HepG2 (cell line): ENCODE results near the gene GPATCH3. TPM values are rescaled to one million over a fixed set of nuclear protein-coding genes. Genes with fewer than 3 reads are reported as not detected.
"Not testable (repeated sequence)": the region's sequence is repeated elsewhere in the genome, so short reads cannot be mapped to it uniquely, and the experiment has no call there.

Source experiments
- CEBPB ChIP-seq: IDR thresholded peaks from 2 replicates; pipeline ENCODE4 v1.6.1; 2011; ENCODE audit warnings: low read depth, low read length, improper control_type of control experiment, borderline replicate concordance
- CREM ChIP-seq, 2 experiments: sonication (generic) in 1 of 2; formaldehyde crosslinking in 1 of 2; IDR thresholded peaks; 2 replicates each; pipeline versions ENCODE4 v1.4.0 to v1.6.1; 2016 to 2020; ENCODE audit warnings: antibody characterized with exemption in 1 of 2, mild to moderate bottlenecking in 1 of 2, missing genetic modification reagents in 1 of 2
- DPF2 ChIP-seq: sonication (generic); formaldehyde crosslinking; IDR thresholded peaks from 2 replicates; pipeline ENCODE4 v1.4.0; 2020; ENCODE audit warnings: mild to moderate bottlenecking, low read depth, missing genetic modification reagents, borderline replicate concordance
- ESRRA ChIP-seq: sonication (generic); formaldehyde crosslinking; IDR thresholded peaks from 2 replicates; pipeline ENCODE4 v1.5.1; 2020; ENCODE audit warnings: mild to moderate bottlenecking, low read depth, missing genetic modification reagents
- FOXA1 ChIP-seq, 2 experiments: fragments of 450-650 bp in 1 of 2; sonication (generic) in 1 of 2; formaldehyde crosslinking in 1 of 2; IDR thresholded peaks; 2 replicates each; pipeline versions ENCODE4 v1.4.0 to v1.6.1; 2016 to 2020; ENCODE audit warnings: missing genetic modification reagents in 1 of 2
- HOXA3 ChIP-seq: sonication (generic); formaldehyde crosslinking; IDR thresholded peaks from 2 replicates; pipeline ENCODE4 v1.5.0; 2020; ENCODE audit warnings: missing genetic modification reagents
- NR2F6 ChIP-seq, 2 experiments: IDR thresholded peaks; 2 replicates each; pipeline ENCODE4 v1.6.1; 2016; ENCODE audit warnings: antibody characterized with exemption in 1 of 2, mild to moderate bottlenecking in 1 of 2
- TEAD3 ChIP-seq: optimal IDR thresholded peaks from 2 replicates; pipeline ENCODE3; 2016; ENCODE audit warnings: borderline replicate concordance
- TFAP4 ChIP-seq: sonication (generic); IDR thresholded peaks from 2 replicates; pipeline ENCODE4 v1.6.1; 2016; ENCODE audit warnings: low read depth, borderline replicate concordance
- ZBTB33 ChIP-seq: sonication (generic); formaldehyde crosslinking; IDR thresholded peaks from 2 replicates; pipeline ENCODE4 v1.4.0; 2020; ENCODE audit warnings: missing genetic modification reagents
- ZNF205 ChIP-seq: IDR thresholded peaks from 2 replicates; pipeline ENCODE4 v1.6.1; 2018; ENCODE audit warnings: missing biosample characterization, missing genetic modification reagents
- ZNF263 ChIP-seq: sonication (generic); formaldehyde crosslinking; IDR thresholded peaks from 2 replicates; pipeline ENCODE4 v1.4.0; 2020; ENCODE audit warnings: missing genetic modification reagents
- ZNF687 ChIP-seq: sonication (generic); formaldehyde crosslinking; IDR thresholded peaks from 2 replicates; pipeline ENCODE4 v1.5.1; 2020; ENCODE audit warnings: mild to moderate bottlenecking, missing genetic modification reagents, moderate library complexity
- polyA plus RNA-seq, 8 experiments: library from polyadenylated mRNA; depleted of rRNA in 3 of 8; stranded (reverse) in 7 of 8; unstranded in 1 of 8; fragments of >200 nt; fragmentation: Illumina TruSeq in 4 of 8; extraction: Trizol in 4 of 8; gene quantifications; 2 replicates each; pipeline versions ENCODE4 v1.2.1 to v1.2.3, GENCODE V29; 2011 to 2016; ENCODE audit warnings: low read depth in 4 of 8, missing spikeins in 1 of 8, mixed read lengths in 1 of 8; ENCODE audit not compliant: insufficient read depth in 1 of 8
- total RNA-seq, 5 experiments: library from RNA; depleted of rRNA; stranded (reverse); fragments of >200 nt; fragmentation: Illumina TruSeq; extraction: Trizol; gene quantifications; 2 replicates each; pipeline ENCODE4 v1.2.3, GENCODE V29; 2016; ENCODE audit warnings: low read depth in 1 of 5
- TF ChIP-seq, protein P1 (sequence below): sonication (generic); formaldehyde crosslinking; IDR thresholded peaks from 2 replicates; pipeline ENCODE4 v1.4.0; 2020; ENCODE audit warnings: low read depth, missing genetic modification reagents
- TF ChIP-seq, protein P2 (sequence below): sonication (generic); formaldehyde crosslinking; IDR thresholded peaks from 2 replicates; pipeline ENCODE4 v1.4.0; 2020; ENCODE audit warnings: mild to moderate bottlenecking, missing genetic modification reagents

Gene GPATCH3
- total and polyA plus RNA-seq, 2 of the 13 experiments (the other 11 are each of a cell fraction or from before 2014, with no cell fraction given), result 8.3 to 11.0 TPM

DNA sequence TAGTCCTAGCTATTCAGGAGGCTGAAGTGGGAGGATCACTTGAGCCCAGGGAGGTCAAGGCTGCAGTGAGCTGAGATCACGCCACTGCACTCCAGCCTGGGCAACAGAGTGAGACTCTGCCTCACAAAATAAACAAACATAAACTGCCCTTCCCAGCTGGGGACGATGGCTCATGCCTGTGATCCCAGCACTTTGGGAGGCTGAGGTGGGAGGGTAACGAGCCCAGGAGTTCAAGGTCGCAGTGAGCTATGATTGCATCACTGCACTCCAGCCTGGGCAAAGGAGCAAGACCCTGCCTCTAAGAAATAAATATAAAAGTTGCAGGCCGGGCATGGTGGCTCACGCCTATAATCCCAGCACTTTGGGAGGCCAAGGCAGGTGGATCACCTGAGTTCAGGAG is 18.7 kb downstream of the GPATCH3 start (continued):
- TF ChIP-seq ZNF687 (CRISPR knock-in tag) (peak; percentile 62), ZNF205 (CRISPR knock-in tag) (0 out of 2 replicates have a peak, but pooled peaks have one; percentile 38), CEBPB (peak; percentile 84; the same call in 1 of the 2 replicates), HOXA3 (CRISPR knock-in tag) (peak; percentile 78), DPF2 (CRISPR knock-in tag) (peak; percentile 52; the same call in 1 of the 2 replicates), ESRRA (peak; percentile 93), NR2F6 (IDR thresholded peaks at IDR 0.05) (peak; percentile 79), NR2F6 (CRISPR knock-in tag; IDR thresholded peaks at IDR 0.05) (peak; percentile 90), TEAD3 (CRISPR knock-in tag) (peak; percentile 72), TFAP4 (peak; percentile 72; the same call in 1 of the 2 replicates), ZNF263 (peak; percentile 59), ZBTB33 (CRISPR knock-in tag) (peak; percentile 76), FOXA1 (CRISPR knock-in tag; IDR thresholded peaks at IDR 0.05) (peak; percentile 83), CREM (IDR thresholded peaks at IDR 0.05) (0 out of 2 replicates have a peak, but pooled peaks have one; percentile 16)
- TF ChIP-seq, protein P1, sequence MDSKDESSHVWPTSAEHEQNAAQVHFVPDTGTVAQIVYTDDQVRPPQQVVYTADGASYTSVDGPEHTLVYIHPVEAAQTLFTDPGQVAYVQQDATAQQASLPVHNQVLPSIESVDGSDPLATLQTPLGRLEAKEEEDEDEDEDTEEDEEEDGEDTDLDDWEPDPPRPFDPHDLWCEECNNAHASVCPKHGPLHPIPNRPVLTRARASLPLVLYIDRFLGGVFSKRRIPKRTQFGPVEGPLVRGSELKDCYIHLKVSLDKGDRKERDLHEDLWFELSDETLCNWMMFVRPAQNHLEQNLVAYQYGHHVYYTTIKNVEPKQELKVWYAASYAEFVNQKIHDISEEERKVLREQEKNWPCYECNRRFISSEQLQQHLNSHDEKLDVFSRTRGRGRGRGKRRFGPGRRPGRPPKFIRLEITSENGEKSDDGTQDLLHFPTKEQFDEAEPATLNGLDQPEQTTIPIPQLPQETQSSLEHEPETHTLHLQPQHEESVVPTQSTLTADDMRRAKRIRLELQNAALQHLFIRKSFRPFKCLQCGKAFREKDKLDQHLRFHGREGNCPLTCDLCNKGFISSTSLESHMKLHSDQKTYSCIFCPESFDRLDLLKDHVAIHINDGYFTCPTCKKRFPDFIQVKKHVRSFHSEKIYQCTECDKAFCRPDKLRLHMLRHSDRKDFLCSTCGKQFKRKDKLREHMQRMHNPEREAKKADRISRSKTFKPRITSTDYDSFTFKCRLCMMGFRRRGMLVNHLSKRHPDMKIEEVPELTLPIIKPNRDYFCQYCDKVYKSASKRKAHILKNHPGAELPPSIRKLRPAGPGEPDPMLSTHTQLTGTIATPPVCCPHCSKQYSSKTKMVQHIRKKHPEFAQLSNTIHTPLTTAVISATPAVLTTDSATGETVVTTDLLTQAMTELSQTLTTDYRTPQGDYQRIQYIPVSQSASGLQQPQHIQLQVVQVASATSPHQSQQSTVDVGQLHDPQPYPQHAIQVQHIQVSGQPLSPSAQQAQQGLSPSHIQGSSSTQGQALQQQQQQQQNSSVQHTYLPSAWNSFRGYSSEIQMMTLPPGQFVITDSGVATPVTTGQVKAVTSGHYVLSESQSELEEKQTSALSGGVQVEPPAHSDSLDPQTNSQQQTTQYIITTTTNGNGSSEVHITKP (CRISPR knock-in tag), result peak; percentile 51; the same call in 1 of the 2 replicates
- TF ChIP-seq FOXA1 (IDR thresholded peaks at IDR 0.05); CREM (CRISPR knock-in tag; IDR thresholded peaks at IDR 0.05): not testable (repeated sequence)
- TF ChIP-seq, protein P2, sequence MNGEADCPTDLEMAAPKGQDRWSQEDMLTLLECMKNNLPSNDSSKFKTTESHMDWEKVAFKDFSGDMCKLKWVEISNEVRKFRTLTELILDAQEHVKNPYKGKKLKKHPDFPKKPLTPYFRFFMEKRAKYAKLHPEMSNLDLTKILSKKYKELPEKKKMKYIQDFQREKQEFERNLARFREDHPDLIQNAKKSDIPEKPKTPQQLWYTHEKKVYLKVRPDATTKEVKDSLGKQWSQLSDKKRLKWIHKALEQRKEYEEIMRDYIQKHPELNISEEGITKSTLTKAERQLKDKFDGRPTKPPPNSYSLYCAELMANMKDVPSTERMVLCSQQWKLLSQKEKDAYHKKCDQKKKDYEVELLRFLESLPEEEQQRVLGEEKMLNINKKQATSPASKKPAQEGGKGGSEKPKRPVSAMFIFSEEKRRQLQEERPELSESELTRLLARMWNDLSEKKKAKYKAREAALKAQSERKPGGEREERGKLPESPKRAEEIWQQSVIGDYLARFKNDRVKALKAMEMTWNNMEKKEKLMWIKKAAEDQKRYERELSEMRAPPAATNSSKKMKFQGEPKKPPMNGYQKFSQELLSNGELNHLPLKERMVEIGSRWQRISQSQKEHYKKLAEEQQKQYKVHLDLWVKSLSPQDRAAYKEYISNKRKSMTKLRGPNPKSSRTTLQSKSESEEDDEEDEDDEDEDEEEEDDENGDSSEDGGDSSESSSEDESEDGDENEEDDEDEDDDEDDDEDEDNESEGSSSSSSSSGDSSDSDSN (CRISPR knock-in tag), result peak; percentile 30; the same call in 1 of the 2 replicates
